VCaP (cell line): ENCODE results near the gene B4GALNT3.

Experiments used
- H3K27ac ChIP-seq: fragments of 450-650 bp; 2 replicates; pipeline ENCODE4 v1.5.1; 2017
- TF ChIP-seq, protein P1 (sequence below): fragments of 450-650 bp; conservative IDR thresholded peaks from 2 replicates; pipeline ENCODE4 v1.5.1; 2017; ENCODE audit warnings: mild to moderate bottlenecking, moderate library complexity

B4GALNT3 gene

GRCh38 chr12:607541-608001, 147.8 kb downstream of the B4GALNT3 start:
- TF ChIP-seq, protein P1, sequence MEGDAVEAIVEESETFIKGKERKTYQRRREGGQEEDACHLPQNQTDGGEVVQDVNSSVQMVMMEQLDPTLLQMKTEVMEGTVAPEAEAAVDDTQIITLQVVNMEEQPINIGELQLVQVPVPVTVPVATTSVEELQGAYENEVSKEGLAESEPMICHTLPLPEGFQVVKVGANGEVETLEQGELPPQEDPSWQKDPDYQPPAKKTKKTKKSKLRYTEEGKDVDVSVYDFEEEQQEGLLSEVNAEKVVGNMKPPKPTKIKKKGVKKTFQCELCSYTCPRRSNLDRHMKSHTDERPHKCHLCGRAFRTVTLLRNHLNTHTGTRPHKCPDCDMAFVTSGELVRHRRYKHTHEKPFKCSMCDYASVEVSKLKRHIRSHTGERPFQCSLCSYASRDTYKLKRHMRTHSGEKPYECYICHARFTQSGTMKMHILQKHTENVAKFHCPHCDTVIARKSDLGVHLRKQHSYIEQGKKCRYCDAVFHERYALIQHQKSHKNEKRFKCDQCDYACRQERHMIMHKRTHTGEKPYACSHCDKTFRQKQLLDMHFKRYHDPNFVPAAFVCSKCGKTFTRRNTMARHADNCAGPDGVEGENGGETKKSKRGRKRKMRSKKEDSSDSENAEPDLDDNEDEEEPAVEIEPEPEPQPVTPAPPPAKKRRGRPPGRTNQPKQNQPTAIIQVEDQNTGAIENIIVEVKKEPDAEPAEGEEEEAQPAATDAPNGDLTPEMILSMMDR, result no peak
- no peak overlapping the region for H3K27ac ChIP-seq

GRCh38 chr12:608413-608812, 148.7 kb downstream of the B4GALNT3 start:
- TF ChIP-seq, protein P1, result no peak
- H3K27ac ChIP-seq, result no peak overlapping the region

DNA sequence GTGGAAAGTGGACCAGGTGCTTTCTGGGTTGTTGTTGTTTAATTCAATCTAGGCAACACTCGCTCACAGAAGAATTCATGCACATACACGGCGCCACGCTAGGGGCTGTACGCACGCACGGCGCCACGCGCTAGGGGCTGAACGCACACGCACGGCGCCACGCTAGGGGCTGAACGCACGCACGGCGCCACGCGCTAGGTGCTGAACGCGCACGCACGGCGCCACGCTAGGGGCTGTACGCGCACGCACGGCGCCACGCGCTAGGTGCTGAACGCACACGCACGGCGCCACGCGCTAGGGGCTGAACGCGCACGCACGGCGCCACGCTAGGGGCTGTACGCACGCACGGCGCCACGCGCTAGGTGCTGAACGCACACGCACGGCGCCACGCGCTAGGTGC, 149.2 kb downstream of the B4GALNT3 start:
- TF ChIP-seq, protein P1, result no peak
- no peak overlapping the region for H3K27ac ChIP-seq

GRCh38 chr12:611721-612120, 152.0 kb downstream of the B4GALNT3 start:
- H3K27ac ChIP-seq, result no peak overlapping the region
- TF ChIP-seq, protein P1, result no peak

- TF ChIP-seq, protein P1, result no peak
- no peak overlapping the region for H3K27ac ChIP-seq
Measured at GRCh38 chr12:612293-612692, 152.6 kb downstream of the B4GALNT3 start.

DNA sequence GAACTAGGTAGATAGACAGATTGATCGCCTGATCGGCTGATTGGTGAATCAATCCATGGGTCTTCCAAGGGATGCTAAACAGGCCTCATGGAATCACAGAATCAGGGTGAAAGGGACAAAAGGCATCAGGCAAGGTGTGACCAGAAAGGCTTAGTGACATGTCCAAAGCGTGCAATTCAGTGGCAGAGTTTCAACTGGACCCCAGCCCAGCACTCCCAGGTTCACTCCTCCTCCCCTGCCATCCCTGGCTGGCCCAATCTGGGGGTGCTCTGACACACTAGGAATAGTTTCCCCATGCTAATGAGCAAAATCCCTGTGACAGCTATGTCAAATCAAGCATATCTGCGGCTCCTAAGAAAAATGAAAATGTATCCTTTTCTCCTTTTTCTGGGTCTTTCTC, 153.1 kb downstream of the B4GALNT3 start:
- H3K27ac ChIP-seq, result no peak overlapping the region
- TF ChIP-seq, protein P1, result no peak
